Cardiac fibroblast (primary cell): ENCODE results near the gene FSTL4.

Source experiments
- DNase-seq, 2 donors: peaks; one replicate each; pipeline versions ENCODE4 v3.0.0 to v3.0.0-alpha.2; 2010; ENCODE audit warnings: low read depth in 2 of 2
- H3K4me3 ChIP-seq, 2 donors: replicated peaks in 1 of 2; 1 replicate in 1 of 2; 2 replicates in 1 of 2; pipeline ENCODE4 v1.5.1; 2011; ENCODE audit warnings: low read depth in 2 of 2, low read length in 2 of 2, mild to moderate bottlenecking in 2 of 2, moderate library complexity in 1 of 2
- CTCF ChIP-seq: IDR thresholded peaks from one replicate; pipeline ENCODE4 v1.5.1; 2011; ENCODE audit warnings: low read depth, mild to moderate bottlenecking, low read length, inconsistent platforms

Gene FSTL4

GRCh38 chr5:133321833-133322420 lies 290.4 kb downstream of the FSTL4 start:
- no peak for TF ChIP-seq CTCF
- no peak overlapping the region for H3K4me3 ChIP-seq
- no peak for DNase-seq

GRCh38 chr5:133321286-133321832 lies 291.0 kb downstream of the FSTL4 start:
- no peak overlapping the region for H3K4me3 ChIP-seq
- no peak for DNase-seq
- TF ChIP-seq CTCF = no peak

GRCh38 chr5:133319905-133320520 lies 292.3 kb downstream of the FSTL4 start:
- TF ChIP-seq CTCF = peak; percentile 19
- DNase-seq = peak in 1 of 2 donors; percentile 6

GRCh38 chr5:133319244-133319643 lies 293.1 kb downstream of the FSTL4 start:
- no peak for TF ChIP-seq CTCF
- DNase-seq = no peak
- no peak overlapping the region for H3K4me3 ChIP-seq

More at GRCh38 chr5:133319905-133320520, 292.3 kb downstream of the FSTL4 start:
- no peak overlapping the region for H3K4me3 ChIP-seq

- TF ChIP-seq CTCF = no peak
- H3K4me3 ChIP-seq = no peak overlapping the region
- no peak for DNase-seq
These were observed 294.8 kb downstream of the FSTL4 start for GRCh38 chr5:133317558-133317957.

- no peak for TF ChIP-seq CTCF
- DNase-seq = peak in 1 of 2 donors; percentile 2
These were observed 295.7 kb downstream of the FSTL4 start for GRCh38 chr5:133316346-133317343.

More at GRCh38 chr5:133316346-133317343, 295.7 kb downstream of the FSTL4 start:
- no peak overlapping the region for H3K4me3 ChIP-seq
